HG03066 (cell line): Measurements from ENCODE around the gene TSPAN4.

Experiments
- ATAC-seq: cut with Tn5 transposase; IDR thresholded peaks from one replicate; pipeline ENCODE4 v1.9.1; 2021; ENCODE audit warnings: low read depth; ENCODE audit not compliant: unreplicated experiment

TSPAN4 gene

DNA sequence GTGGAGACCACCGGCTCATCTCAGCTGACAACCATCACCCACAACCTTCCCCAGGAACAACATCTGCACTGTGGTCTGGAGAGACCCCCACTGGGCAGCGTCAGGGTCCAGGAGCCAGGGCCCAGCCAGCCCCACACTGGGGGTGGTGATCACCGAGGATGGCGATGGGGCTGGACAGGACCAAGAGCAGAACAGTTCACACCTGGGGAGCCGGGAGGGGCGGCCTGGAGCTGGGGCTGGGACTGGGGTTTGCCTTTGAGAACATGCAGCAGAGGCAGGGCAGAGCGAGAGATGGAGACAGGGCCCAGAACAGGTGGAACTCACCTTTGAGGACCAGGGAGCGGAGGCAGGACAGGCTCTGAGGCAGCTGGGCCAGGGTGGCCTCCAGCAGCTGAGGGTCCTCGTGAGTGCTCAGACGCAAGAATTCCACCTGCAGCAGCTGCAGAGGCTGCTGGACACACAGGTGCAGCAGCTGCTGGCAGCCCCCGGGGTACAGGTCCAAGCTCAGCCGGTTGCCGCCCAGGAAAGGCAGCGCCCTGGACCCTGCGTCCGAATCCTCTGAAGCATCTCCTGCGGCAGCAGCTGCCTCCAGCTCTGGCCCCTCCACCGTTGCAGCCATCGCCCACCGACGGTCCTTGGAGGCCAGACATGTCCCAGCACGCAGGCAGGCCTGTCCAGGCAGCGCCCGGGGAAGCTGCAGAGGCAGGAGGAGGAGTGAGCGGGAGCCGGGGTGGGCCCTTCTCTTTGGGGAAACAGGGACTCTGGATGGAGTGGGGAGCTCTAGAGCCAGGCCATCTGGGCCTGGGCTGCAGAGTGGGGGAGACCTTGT, 38.7 kb upstream of the TSPAN4 start:
- ATAC-seq, result no peak

DNA sequence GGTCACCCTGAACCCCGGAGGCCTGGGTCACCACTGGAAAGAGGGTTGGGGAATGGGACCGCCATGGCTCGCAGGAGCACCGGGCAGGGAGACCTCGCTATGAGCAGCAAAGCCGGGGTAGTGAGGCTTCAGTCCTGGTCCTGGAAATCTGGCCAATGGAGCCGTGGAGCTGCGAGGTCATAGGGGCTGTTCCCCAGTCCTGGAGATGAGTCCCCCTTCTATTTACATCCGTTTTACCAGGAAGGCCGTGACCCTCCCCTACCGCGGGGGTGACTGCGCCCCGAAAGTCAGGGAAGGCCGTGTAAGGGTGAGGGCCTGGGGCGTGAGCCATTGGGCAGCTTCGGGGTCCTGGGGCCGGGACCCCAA, 38.1 kb upstream of the TSPAN4 start:
- no peak for ATAC-seq

DNA sequence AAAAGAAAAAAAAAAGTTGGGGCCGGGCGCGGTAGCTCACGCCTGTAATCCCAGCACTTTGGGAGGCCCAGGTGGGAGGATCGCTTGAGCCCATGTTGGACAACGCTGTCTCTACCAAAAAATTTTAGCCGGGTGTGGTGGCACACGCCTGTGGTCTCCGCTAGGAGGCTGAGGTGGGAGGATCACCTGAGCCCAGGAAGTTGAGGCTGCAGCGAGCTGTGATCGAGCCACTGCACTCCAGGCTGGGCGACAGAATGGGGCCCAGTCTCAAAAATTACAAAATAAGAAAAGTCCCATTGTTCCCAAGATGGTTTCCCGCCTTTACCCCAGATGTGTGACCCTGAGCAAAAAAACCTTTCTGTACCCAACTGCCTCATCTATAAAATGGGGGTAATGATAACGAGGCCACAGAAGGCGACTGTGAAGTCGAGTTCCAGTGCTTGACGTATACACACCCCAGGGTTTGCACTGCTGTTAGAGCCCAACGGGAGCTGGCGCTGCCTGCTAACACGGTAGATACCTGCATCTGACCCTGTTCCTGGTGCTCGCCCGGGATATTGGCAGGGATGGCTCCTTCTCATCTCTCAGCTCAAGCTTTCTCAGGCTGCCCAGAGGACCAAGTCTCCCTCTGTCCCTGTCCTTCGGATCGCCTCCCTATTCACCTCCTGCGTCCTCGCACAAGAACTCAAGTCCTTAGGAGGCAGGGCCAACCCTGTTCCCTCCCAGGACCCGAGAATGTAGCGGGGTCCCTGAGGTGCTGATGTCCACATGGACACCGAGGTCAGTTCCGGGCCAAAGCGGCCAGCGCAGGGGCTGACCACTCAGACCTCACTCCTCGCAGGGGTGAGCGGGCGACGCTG, 34.0 kb upstream of the TSPAN4 start:
- ATAC-seq, result no peak

DNA sequence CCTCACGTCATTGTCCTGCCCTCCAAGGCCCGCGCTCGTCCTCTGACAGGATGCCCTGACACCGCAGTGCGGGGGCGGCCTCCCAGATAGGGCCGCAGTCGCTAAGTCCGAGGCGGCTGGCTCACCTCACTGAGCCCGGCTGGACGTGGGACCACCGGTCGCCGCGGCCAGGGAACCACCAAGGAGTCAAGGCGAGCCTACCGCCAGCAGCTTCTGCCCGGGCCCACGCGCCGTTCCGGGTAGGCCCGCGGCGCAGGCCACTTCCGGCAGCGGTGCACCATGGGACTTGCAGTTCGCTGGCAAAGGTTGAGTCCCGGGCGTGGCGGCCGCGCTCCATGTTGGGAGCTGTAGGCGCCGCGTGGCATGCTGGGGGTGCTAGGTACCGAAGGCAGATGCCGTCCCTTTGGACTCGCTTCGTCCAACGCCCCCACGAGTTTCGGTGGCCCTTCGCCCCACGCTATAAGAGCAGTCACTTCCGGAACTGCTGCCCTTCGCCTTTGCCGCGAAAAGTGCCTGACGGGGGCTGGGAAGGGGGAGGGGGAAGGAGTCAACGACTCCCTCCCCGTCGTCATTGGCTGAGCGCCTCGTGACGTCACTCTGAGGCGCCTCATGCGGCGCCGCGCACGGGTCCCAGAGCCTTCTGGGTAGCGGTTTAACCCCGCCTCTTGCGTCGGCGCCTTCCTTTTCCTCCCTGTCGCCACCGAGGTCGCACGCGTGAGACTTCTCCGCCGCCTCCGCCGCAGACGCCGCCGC, 33.2 kb upstream of the TSPAN4 start, which contains the start of gene RPLP2:
RPLP2 (plus strand) TSS at position 681 of the 753 bp plus-strand sequence. CDS start 268 bp downstream, outside the sequence.
- ATAC-seq, result peak; percentile 72

DNA sequence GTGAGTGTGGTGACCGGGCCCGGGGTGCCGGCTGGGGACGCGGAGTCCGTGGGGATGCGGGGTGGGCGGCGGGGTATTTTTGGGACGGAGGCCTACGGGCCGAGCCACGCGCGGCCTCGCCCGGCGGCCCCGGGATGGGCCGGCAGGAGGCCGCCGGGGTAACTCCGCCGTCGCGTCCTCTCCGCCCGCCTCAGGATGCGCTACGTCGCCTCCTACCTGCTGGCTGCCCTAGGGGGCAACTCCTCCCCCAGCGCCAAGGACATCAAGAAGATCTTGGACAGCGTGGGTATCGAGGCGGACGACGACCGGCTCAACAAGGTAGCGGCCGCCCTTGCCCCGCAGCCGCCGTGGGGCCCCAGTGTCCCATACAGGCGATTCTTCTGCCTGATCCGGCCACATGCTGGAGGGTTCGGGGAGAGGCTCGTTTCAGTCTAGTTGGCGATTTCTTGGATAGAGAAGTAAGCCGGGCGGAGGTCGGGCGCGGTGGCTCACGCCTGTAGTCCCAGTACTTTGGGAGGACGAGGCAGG, 32.5 kb upstream of the TSPAN4 start:
- ATAC-seq, result no peak

DNA sequence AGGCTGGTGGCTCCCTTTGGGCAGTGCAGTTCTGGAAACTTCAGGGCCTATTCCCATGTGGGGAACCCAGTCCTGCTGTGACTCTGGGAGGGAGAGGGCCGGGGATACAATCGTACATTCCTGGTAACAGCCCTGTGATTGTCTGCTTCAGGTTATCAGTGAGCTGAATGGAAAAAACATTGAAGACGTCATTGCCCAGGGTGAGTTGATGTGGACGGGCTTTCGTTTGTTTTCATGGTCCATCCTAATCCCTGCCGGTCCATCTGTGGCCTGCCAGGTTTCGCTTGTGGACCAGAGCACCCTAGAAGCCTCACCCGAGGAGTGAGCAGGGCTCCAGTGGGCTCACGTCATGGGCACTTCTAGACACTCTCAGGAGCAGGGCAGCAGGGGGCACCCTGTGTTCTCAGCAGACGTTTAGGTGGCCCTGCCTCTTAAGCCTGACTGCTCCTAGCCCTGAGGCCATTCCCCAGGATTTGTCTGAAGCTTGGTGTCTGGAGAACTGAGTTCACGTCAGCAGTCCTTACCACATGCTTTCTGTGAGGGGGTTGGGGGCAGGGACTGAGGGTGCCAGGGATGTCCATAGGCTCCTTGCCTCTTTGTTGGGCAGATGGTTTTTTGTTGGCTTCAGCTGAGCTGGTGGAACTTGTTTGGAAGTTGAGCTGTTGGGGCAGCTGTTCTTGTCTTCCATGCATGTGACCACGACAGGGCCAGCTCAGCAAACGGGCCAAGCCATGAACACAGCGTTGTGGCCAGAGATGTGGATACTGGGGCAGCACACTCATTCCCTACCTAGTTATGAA, 31.0 kb upstream of the TSPAN4 start:
- no peak for ATAC-seq

DNA sequence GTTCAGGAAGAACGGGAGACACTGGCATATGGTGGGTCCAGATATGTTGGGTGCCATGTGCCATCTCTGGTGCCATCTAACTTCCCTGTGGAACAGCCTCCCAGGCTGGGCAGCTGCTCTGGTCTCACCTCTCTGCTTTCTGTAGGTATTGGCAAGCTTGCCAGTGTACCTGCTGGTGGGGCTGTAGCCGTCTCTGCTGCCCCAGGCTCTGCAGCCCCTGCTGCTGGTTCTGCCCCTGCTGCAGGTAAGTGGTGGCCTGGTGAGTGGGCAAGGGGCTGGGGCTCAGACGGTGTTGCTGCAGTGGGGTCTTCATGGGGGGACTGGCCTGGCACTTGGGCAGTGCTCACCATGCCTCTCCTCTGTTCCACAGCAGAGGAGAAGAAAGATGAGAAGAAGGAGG, 30.3 kb upstream of the TSPAN4 start:
- ATAC-seq, result no peak

DNA sequence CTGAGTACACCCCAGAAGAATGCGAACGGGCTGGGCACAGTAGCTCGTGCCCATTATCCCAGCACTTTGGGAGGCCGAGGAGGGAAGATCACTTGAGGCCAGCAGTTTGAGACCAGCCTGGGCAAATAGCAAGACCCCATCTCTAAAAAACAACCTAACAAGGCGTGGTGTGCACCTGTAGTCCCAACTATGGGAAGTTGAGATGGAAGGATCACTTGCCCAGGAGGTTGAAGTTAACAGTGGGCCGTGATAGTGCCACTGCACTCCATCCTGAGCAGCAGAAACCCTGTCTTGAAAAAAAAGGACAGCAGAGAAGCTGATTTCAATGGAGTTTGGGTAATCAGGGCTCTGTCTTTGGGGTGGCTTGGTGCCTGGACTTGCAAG, 29.6 kb upstream of the TSPAN4 start:
- ATAC-seq, result no peak

DNA sequence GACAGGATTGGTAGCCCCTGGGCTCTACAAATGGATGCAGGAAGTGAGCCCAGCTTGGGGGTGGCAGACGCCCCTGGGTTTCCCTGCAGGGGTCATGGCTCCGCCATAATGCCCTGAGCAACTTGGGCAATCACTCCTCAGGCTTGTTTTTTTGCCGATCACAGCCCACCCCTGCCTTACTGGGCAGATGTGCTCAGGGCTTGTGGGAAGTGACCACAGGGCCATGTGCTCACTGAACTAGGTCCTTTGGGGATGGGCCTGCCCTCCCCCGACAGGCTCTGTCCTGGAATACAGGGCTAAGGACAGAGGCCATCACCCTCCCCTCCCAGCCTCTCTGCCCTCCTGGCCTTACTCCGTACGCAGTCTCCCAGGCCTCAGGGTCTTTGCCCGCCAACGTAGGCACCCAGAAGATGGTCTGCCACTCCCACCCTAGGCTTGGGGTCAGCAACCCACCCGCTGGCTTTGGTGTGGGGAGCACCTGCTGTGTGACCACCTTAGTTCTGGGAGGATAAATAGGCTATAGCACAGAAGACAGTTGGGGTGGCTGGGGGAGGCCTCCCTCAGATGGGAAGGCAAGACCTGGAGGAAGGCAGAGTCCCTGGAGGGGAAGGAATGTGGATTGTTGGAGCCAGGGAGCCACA, 29.1 kb upstream of the TSPAN4 start:
- no peak for ATAC-seq

DNA sequence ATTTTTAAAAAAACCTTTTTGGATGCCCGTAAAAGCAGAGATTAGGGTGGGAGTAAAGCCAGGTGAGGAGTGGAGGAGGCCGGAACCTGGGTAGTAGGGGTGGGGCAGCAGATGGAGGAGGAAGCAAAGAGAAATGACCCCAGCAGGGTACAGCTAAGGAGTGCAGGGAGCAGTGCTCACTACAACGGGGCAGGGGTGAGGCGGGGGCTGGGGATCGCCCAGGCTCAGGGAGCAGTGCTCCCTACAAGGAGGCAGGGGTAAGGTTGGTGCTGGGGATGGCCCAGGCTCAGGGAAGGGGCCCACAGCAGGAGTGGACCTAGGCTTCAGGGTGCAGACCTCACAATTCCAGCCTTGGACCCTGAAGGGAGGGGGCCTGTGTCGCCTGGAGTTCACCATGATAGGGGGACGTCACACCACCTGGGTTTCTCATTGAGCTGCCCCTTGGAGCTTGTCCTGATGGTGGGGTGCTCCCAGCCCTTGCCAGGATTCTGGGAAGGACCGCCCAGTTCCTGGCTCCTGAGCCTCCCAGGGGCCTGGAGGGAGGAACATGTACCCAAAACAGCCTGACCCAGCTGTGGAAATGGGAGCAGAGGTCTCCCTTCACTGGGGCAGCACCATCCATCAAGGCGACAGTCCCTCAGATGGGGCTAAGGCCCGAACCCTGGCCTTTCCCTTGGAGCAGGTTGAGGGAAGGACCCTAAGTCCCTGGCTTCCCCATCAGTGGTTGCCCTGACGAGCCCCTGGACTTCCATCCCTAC, 26.8 kb upstream of the TSPAN4 start:
- no peak for ATAC-seq

DNA sequence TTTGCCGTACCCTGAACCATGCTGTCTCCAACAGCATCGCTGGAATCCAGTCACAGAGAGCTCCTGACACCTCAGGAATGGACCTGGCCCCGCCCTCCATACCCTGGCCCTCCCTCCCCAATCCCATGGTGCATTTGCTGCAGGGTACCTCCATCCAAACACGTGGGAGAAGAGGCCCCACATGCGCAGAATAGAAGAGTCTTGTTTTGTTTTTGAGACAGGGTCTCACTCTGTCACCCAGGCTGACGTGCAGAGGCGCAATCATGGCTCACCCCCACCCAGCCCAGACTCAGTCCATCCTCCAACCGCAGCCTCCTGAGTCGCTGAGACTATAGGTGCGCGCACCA, 26.2 kb upstream of the TSPAN4 start:
- ATAC-seq, result no peak

DNA sequence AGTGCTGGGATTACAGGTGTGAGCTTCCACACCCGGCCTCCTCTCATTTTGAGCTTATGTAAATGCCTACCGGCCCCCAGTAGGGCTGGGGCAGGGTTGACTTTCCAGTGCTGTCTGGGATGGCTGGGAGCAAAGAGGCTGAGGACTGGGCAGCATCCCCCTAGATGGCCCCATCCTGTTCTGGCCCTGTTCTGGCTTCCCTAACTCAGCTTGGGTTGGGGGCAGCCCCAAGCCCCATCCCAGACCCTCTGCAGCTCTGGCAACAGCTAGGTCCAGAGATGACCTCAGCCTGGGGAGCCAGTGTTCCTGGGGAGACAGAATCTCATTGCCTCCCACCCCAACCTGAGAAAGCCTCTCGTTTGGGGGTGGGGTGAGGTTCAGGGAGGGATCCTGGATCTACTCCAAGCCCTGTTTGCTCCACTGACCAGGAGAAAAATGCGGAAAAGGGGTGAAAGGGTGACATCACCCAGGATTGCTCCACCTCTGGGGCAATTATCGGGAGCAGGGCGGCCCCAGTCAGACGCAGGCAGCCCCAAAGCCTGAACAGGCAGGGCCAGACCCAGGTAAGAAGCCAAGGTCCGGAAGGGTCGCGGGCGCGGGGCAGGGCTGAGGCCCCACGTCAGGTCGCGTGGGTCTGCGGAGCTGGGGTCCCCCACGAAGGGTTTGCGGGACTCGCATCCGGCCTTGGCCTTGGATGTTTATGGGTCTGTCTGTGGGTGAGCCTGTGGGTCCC, 24.1 kb upstream of the TSPAN4 start, which contains the start of gene PNPLA2:
PNPLA2 (plus strand) TSS at position 519 of the 733 bp plus-strand sequence. CDS start 805 bp downstream, outside the sequence.
- no peak for ATAC-seq

DNA sequence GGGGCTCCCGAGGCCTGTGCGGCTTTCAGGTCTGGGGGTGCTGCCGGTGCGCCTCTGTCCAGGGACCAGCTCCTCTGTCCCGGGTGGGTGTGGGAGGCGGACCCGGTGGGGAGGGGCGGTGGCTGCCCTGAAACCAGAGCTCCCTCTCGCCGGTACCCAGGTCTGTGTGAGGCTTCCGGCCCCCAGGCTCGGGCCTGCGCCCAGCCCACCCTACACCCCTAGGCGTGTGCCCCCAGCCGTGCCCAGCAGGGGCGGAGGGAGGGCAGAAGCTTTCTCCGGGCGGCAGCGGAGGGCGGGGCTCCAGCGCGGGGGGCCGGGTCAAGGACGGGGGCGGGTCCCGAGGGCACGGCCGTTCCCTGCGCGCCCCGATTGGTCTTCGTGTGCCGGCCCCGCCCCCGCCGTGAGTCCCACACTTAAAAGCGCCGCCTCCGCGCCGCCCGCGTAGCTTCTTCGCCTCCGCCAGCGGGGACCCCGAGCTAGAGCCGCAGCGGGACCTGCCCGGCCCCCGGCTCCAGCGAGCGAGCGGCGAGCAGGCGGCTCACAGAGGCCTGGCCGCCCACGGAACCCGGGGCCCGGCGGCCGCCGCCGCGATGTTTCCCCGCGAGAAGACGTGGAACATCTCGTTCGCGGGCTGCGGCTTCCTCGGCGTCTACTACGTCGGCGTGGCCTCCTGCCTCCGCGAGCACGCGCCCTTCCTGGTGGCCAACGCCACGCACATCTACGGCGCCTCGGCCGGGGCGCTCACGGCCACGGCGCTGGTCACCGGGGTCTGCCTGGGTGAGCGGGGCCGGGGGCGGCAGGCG, 23.3 kb upstream of the TSPAN4 start:
- ATAC-seq, result peak; percentile 72

DNA sequence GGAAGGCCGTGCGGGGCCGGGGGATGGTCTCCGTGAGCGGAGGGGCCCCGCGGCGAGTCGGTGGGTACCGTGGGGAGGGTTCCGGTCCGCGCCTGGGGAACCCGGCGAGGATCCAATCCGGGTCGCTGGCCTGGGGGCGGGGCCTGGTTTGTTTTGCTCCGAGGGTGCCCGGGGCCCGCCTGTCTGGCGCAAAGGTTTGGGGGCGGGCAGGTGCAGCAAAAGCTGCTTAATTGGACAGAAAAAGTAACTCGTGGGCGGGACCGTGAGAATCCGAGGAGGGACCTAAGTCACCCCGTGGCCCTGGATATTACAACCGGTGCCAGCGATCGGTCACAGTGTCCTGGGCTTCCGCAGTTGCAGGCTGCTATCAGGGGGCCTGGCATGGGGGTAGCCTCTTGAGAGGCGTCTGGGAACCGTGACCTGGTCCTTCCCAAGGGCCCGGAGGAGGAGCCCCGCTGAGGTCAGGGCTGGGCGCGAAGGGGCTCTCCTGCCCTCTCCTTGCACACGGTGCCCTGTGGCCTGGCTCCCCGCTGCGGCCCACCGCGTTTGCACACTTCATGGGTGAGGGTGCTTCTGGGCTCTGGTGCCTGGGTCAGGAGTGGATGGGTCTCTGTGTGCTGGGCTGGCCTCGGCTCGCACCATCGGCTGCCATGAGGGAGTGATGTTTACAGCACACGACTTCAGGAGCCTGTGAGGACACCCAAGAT, 22.6 kb upstream of the TSPAN4 start:
- peak; percentile 69 for ATAC-seq

DNA sequence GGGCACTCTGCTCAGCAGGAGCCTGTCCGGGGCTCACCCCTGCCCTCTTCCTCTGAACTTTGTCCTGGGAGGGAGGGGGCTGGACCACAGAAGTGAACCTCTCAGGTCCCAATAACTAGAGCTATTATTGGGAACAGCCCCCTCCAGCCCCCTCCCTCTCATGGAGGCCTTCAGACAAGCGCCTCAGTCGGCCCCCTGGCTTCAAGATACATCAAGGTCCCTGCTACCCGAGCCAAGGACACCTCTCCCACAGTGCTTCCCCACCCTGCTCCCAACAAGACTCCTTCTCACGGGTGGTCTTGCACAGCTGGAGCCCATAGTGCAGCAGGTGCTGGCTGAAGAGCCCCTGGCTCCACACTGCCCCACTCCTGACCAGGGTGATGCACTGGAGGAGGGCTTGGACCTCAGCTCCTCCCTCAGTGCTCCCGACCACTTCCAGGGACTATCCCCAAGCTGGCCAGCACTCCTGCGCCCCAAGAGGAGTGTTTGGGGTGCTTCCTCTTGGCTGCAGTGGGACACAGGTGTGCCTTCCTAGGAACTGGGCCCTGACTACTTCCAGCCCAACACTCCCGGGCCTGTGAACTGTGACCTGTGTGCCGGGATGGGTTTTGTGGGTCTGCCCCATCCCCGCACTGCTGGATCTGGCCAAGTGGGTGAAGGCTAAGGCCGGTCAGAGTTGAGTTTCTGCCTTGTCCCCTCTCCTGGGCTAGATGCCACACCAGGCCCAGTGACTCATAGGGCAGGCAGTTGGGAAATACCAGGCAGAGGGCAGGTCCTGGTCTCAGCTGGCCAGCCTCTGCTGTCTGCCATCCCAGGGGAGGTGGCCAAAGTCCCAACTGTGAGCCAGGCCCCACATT, 21.8 kb upstream of the TSPAN4 start:
- no peak for ATAC-seq
